ENCODE results near the gene ERFE. TPM values are rescaled to one million over a fixed set of nuclear protein-coding genes. Genes with fewer than 3 reads are reported as not detected.

The ERFE gene
- total RNA-seq, 1 donor from 2014 or later, result 3.8 TPM

GRCh38 chr2:238141541-238142318 is 17.0 kb upstream of the ERFE start:
- no peaks in the 10 kb centered on the region for H3K36me3 Mint-ChIP-seq
- DNase-seq (ENCODE audit: extremely low spot score, unreplicated experiment), result no peak
- no peaks in the 10 kb centered on the region for H3K27me3 Mint-ChIP-seq
- no peak for TF ChIP-seq CTCF (conservative IDR thresholded peaks at IDR 0.05)
- H3K4me3 Mint-ChIP-seq, result no peak overlapping the region
- H3K9me3 Mint-ChIP-seq, result no peaks in the 10 kb centered on the region
- H3K27ac Mint-ChIP-seq, result peak overlapping the region; percentile 25
- peaks cover 6% of the 10 kb centered on the region for H3K4me1 Mint-ChIP-seq (ENCODE audit: unreplicated experiment)

DNA sequence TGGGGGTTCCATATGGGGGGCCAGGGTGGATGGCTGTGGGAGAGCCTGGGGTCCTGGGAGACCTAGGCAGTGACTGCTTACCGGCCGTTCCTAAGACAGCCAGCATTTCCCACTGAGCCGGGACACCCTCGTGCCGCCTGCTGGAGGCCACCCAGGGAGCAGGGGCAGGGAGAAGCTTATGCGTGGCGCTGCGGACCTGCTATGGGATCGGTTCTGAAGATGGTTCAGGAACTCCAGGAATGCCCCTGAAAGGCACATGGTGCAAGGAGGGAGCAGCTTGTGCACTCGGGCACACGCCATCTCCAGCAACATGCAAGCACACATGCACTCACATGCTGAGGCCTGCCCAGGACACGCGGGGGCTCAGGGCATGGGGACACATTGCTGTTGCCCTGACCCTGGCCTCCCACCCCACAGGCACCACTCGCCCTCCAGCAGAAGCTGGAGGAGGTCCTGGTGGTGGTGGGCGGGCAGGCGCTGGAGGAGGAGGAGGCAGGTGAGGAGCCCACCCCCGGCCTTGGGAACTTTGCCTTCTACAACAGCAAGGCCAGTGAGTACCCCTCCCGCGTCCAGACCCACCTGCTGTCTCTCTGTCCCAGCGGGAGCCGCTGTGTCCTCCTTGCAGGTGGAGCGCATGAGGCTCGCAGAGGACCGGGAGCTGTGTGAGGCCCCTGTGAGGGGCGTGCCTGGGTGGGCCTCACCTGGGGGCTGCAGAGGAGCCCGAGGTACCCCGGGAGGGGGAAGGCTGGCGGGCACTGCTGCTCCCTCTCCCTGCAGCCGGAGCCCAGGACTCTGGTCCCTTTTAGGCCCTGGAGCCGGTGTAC is 16.2 kb upstream of the ERFE start:
- H3K27ac Mint-ChIP-seq, result no peak overlapping the region
- H3K36me3 Mint-ChIP-seq, result no peaks in the 10 kb centered on the region
- peaks cover 6% of the 10 kb centered on the region for H3K4me1 Mint-ChIP-seq (ENCODE audit: unreplicated experiment)
- H3K27me3 Mint-ChIP-seq, result no peaks in the 10 kb centered on the region
- H3K4me3 Mint-ChIP-seq, result no peak overlapping the region
- DNase-seq (ENCODE audit: extremely low spot score, unreplicated experiment), result no peak
- TF ChIP-seq CTCF (conservative IDR thresholded peaks at IDR 0.05), result no peak
- no peaks in the 10 kb centered on the region for H3K9me3 Mint-ChIP-seq

GRCh38 chr2:238143239-238143951 is 15.4 kb upstream of the ERFE start:
- peaks cover 6% of the 10 kb centered on the region for H3K4me1 Mint-ChIP-seq (ENCODE audit: unreplicated experiment)
- no peaks in the 10 kb centered on the region for H3K9me3 Mint-ChIP-seq
- H3K27ac Mint-ChIP-seq, result no peak overlapping the region
- no peak for TF ChIP-seq CTCF (conservative IDR thresholded peaks at IDR 0.05)
- DNase-seq (ENCODE audit: extremely low spot score, unreplicated experiment), result no peak
- H3K27me3 Mint-ChIP-seq, result no peaks in the 10 kb centered on the region
- H3K4me3 Mint-ChIP-seq, result no peak overlapping the region
- no peaks in the 10 kb centered on the region for H3K36me3 Mint-ChIP-seq

DNA sequence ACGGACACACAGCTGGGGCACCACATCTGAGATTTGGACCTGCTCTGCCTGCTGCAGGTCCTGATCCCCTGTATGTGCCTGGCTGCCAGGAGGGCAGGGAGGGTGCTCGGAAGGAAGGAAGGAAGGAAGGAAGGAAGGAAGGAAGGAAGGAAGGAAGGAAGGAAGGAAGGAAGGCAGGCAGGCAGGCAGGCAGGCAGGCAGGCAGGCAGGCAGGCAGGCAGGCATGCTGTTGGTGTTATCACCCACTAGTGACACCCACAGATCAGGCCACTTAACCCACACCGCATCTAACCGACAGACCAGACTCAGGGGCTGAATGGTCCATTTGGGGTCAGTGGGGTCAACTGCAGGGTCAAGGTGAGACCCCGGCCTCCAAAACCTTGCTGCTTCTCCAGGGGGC is 14.5 kb upstream of the ERFE start:
- Mint-ChIP-seq H3K9me3 (no peaks in the 10 kb centered on the region), H3K4me1 (ENCODE audit: unreplicated experiment) (peaks cover 6% of the 10 kb centered on the region), H3K27ac (no peak overlapping the region)

More for the DNA sequence above, 14.5 kb upstream of the ERFE start:
- Mint-ChIP-seq H3K36me3 (no peaks in the 10 kb centered on the region), H3K4me3 (no peak overlapping the region), H3K27me3 (no peaks in the 10 kb centered on the region)
- TF ChIP-seq CTCF (conservative IDR thresholded peaks at IDR 0.05), result no peak
- no peak for DNase-seq (ENCODE audit: extremely low spot score, unreplicated experiment)

Measured in type B pancreatic cell (in vitro differentiated cells).